ENCODE results near the gene ARHGAP28. TPM values are rescaled to one million over a fixed set of nuclear protein-coding genes. Genes with fewer than 3 reads are reported as not detected.

Gene ARHGAP28
- total RNA-seq, 2 donors from 2014 or later = 110 to 133 TPM

GRCh38 chr18:6778459-6779247, 49.1 kb downstream of the ARHGAP28 start:
- Mint-ChIP-seq H3K36me3 (ENCODE audit: low read depth) (peaks cover 16% of the 10 kb centered on the region), H3K27ac (no peak overlapping the region), H3K9me3 (no peaks in the 10 kb centered on the region), H3K4me1 (peaks cover 64% of the 10 kb centered on the region), H3K4me3 (no peak overlapping the region), H3K27me3 (ENCODE audit: insufficient read depth) (no peaks in the 10 kb centered on the region)
- peak; percentile 16 for TF ChIP-seq CTCF (conservative IDR thresholded peaks at IDR 0.05)
- Histone ChIP-seq H3K9me3 (ENCODE audit: control insufficient read depth, low read length) (no peaks in the 10 kb centered on the region), H3K36me3 (ENCODE audit: control insufficient read depth, insufficient read depth, low read length) (peaks cover 13% of the 10 kb centered on the region), H3K27ac (ENCODE audit: low read depth, low read length) (no peak overlapping the region), H3K4me1 (ENCODE audit: control insufficient read depth, insufficient read depth, low read length) (peaks cover 4% of the 10 kb centered on the region), H3K9ac (ENCODE audit: extremely low read depth, low read length, poor library complexity, severe bottlenecking) (no peak overlapping the region), H3K4me3 (ENCODE audit: low read length) (no peak overlapping the region), H3K27me3 (ENCODE audit: control insufficient read depth, insufficient read depth, low read length, poor library complexity, severe bottlenecking) (no peaks in the 10 kb centered on the region)
- WGBS, 2 experiments (ENCODE audit: insufficient coverage in 1 of 2, insufficient read length in 1 of 2) = 89 to 93% methylated on average over 3 to 5 of the region's 5 CpGs
- no peak for DNase-seq

GRCh38 chr18:6781142-6781714, 51.7 kb downstream of the ARHGAP28 start:
- peaks cover 19% of the 10 kb centered on the region for H3K36me3 Mint-ChIP-seq (ENCODE audit: low read depth)
- no peak overlapping the region for H3K9ac ChIP-seq (ENCODE audit: extremely low read depth, low read length, poor library complexity, severe bottlenecking)
- H3K27me3 Mint-ChIP-seq (ENCODE audit: insufficient read depth) = no peaks in the 10 kb centered on the region
- WGBS, 2 experiments (ENCODE audit: insufficient coverage in 1 of 2, insufficient read length in 1 of 2) = 64 to 76% methylated on average over 3 to 7 of the region's 7 CpGs
- no peaks in the 10 kb centered on the region for H3K9me3 ChIP-seq (ENCODE audit: control insufficient read depth, low read length)
- peak overlapping the region; percentile 62 for H3K27ac Mint-ChIP-seq
- H3K4me3 Mint-ChIP-seq = no peak overlapping the region
- peak; percentile 66 for DNase-seq
- peaks cover 14% of the 10 kb centered on the region for H3K4me1 ChIP-seq (ENCODE audit: control insufficient read depth, insufficient read depth, low read length)
- H3K4me1 Mint-ChIP-seq = peaks cover 61% of the 10 kb centered on the region
- no peak for TF ChIP-seq CTCF (conservative IDR thresholded peaks at IDR 0.05)
- H3K36me3 ChIP-seq (ENCODE audit: control insufficient read depth, insufficient read depth, low read length) = peaks cover 29% of the 10 kb centered on the region
- peak overlapping the region; percentile 64 for H3K27ac ChIP-seq (ENCODE audit: low read depth, low read length)
- H3K27me3 ChIP-seq (ENCODE audit: control insufficient read depth, insufficient read depth, low read length, poor library complexity, severe bottlenecking) = no peaks in the 10 kb centered on the region
- no peak overlapping the region for H3K4me3 ChIP-seq (ENCODE audit: low read length)
- no peaks in the 10 kb centered on the region for H3K9me3 Mint-ChIP-seq

GRCh38 chr18:6781796-6782195, 52.3 kb downstream of the ARHGAP28 start:
- Mint-ChIP-seq H3K27ac (peak overlapping the region; percentile 62), H3K27me3 (ENCODE audit: insufficient read depth) (no peaks in the 10 kb centered on the region), H3K4me3 (no peak overlapping the region), H3K9me3 (no peaks in the 10 kb centered on the region), H3K36me3 (ENCODE audit: low read depth) (peaks cover 19% of the 10 kb centered on the region), H3K4me1 (peaks cover 58% of the 10 kb centered on the region)
- peaks cover 35% of the 10 kb centered on the region for H3K36me3 ChIP-seq (ENCODE audit: control insufficient read depth, insufficient read depth, low read length)
- H3K9ac ChIP-seq (ENCODE audit: extremely low read depth, low read length, poor library complexity, severe bottlenecking) = no peak overlapping the region
- DNase-seq = no peak
- no peaks in the 10 kb centered on the region for H3K9me3 ChIP-seq (ENCODE audit: control insufficient read depth, low read length)
- no peak overlapping the region for H3K4me3 ChIP-seq (ENCODE audit: low read length)
- no peaks in the 10 kb centered on the region for H3K27me3 ChIP-seq (ENCODE audit: control insufficient read depth, insufficient read depth, low read length, poor library complexity, severe bottlenecking)
- peak overlapping the region; percentile 64 for H3K27ac ChIP-seq (ENCODE audit: low read depth, low read length)
- peaks cover 14% of the 10 kb centered on the region for H3K4me1 ChIP-seq (ENCODE audit: control insufficient read depth, insufficient read depth, low read length)
- TF ChIP-seq CTCF (conservative IDR thresholded peaks at IDR 0.05) = no peak
